ENCODE data around the gene ENO3.
A peak's percentile ranks its signal among the peaks of the same experiment; 100 is the strongest.

Gene ENO3

DNA sequence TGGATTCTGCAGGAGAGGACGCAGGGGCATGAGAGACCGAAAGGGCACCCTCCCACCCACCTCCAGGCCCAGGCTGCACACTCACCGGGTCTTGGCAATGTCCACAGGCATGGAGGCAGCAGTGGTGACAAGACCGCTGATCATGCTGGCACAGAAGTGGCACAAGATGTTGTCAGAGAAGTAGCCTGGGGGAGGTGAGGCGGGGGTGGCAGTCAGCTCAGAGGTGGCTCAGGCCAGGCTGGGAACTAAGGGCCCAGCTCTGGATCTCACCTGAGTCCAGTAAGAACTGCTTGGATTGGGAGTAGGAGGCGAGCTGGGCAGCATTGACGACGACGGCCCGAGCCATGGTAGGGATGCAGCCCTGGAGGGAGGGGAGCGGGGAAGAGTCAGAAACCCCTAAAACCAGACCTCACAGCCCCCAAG is 12.8 kb upstream of the ENO3 start:
- DNase-seq = no peak

GRCh38 chr17:4938688-4939545 is 12.0 kb upstream of the ENO3 start:
- no peak for DNase-seq

- DNase-seq = no peak
These were observed 11.4 kb upstream of the ENO3 start for GRCh38 chr17:4939546-4939795.

GRCh38 chr17:4939796-4940554 is 10.9 kb upstream of the ENO3 start, which contains the start of the genes RNF167 and SLC25A11:
TSS of gene RNF167 (plus strand) at chr17:4940268. CDS start at chr17:4940910, 642 bp downstream.
TSS of gene SLC25A11 (minus strand) at chr17:4940046. CDS start at chr17:4939910, 136 bp downstream.
- peak; percentile 93 to 99 for DNase-seq

- DNase-seq = no peak
These were observed 10.2 kb upstream of the ENO3 start for GRCh38 chr17:4940555-4941318.

- DNase-seq = no peak
These were observed 9.7 kb upstream of the ENO3 start for GRCh38 chr17:4941319-4941610.

GRCh38 chr17:4942760-4943508 is 8.0 kb upstream of the ENO3 start:
- no peak for DNase-seq

- DNase-seq = no peak
These were observed 6.8 kb upstream of the ENO3 start for GRCh38 chr17:4944163-4944553.

DNA sequence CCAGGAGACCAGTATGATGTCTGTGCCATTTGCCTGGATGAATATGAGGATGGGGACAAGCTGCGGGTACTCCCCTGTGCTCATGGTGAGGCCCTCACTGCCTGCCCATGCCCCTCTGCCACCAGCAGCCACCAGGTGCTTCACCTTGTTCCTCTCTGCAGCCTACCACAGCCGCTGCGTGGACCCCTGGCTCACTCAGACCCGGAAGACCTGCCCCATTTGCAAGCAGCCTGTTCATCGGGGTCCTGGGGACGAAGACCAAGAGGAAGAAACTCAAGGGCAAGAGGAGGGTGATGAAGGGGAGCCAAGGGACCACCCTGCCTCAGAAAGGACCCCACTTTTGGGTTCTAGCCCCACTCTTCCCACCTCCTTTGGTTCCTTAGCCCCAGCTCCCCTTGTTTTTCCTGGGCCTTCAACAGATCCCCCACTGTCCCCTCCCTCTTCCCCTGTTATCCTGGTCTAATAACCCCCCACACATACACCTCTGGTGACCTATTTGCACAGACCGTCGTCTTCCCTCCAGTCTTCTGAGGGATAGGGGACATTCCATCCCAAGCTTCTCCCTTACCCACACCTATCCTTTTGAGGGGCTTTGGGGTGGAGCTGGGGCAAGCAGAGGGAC is 6.3 kb upstream of the ENO3 start:
- no peak for DNase-seq

DNA sequence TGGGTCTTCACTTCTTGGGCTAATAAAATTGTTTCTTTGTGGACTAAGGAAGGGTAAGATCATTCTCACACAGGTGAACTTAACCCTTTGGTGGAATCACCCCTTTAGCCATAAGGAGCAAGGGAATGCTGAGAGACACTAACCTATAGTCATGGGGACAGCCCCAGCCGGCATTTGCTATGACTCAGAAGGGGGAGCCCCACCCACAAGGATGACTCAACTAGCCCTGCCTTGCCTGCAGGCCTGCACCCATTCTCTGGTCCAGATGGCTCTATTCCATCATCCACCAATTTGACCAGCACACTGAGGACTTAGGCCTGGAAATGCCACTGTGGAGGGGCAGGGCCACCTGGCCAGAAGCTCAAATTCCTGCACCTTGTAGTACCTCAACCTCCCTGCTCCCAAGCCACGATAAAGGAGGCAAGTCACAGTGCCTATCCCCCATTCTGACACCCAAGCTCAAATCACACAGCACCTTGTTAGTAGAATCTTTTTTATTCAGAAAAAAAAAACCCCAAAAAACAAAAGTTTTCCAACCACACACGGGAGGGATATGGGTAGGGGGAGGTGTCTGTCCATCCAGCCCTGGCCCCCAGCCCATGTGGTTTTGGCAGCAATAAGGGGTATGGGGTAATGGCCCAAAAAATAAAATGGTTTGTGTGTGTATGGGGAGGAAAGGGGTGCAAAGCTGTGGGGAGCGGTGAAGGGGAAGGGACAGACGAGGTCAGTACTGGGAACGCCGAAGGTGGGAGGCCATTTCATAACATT is 5.6 kb upstream of the ENO3 start:
- DNase-seq = no peak

DNA sequence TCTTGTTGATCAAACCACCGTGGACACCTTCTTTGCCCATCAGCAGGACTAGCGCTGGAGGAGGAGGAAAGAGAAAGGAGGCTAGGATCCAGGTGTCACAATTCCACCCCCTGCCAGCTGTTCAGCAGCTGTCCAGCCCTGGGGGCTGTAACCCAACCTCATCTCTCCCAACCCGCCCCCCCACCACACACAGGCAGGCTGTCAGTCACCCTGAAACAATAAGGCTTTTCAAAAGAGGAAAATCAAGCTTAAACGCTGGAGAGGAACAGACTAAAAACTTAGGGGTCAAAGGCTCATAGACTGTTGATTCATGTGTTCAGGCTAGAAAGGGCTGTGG is 5.0 kb upstream of the ENO3 start:
- no peak for DNase-seq

GRCh38 chr17:4946312-4946976 is 4.5 kb upstream of the ENO3 start:
- no peak for DNase-seq

- no peak for DNase-seq
These were observed 3.9 kb upstream of the ENO3 start for GRCh38 chr17:4947010-4947410.

GRCh38 chr17:4947411-4948165 is 3.3 kb upstream of the ENO3 start:
- no peak for DNase-seq

- peak; percentile 75 to 83 for DNase-seq
These were observed 2.6 kb upstream of the ENO3 start, which contains the start of gene PFN1 for GRCh38 chr17:4948166-4948930. TSS of gene PFN1 (minus strand) at chr17:4948530. CDS start at chr17:4948394, 136 bp downstream.

DNA sequence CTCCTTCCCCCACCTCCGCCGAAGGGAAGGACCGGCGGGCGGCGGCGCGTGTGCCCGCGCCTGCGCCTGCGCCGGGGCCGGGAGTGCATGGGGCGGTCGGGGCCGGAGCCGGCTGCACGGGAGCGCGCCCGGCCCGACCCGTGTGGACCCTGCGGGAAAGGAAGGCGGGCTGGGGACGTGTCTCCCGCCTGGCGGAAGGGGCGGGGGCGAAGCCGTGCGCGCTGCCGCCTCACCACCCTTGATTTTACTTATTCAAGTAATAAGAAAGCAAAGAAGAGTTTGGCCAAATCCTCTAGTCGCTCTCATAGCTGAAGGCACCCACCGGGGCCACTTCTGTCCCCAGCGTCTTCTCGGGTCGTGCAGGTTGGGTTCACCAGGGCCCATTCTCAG is 2.0 kb upstream of the ENO3 start:
- DNase-seq = peak; percentile 77 to 84

DNA sequence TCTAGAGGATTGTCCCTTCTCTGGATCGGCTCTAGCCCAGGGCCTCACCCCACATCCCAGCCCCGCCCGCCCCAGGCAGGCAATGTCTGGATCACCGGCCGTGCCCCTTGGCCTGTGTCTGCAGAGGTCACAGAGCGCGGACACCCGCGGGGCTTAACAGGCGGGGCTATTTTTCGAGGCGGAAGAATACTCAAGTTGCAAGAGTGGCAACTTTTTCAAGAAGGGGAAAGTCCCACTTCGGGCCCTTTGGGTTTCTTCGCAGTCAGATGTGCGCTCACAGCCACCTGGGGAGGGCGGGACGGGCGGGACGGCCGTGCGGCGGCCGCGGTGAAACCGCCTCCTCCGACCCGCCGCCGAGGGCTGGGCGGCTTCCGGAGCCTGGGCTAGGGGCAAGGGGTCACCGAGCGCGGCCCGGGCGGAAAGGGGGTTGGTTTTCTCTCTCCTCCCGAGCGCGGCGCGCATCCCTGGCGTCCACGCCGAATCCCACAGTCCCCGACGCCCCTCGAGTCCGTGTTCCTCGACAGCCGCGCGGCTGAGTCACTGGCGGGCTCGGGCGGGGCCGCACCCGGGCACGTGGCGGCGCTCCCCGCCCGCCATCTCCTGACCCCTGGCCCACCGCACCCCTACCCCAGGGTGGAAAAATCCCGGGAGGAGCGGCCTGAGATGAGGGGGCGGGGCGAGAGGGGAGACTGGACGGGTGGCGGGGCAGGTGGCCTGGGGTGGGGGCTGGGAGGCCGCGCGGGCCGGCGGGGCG is 1.4 kb upstream of the ENO3 start:
- peak; percentile 26 to 65 for DNase-seq

DNA sequence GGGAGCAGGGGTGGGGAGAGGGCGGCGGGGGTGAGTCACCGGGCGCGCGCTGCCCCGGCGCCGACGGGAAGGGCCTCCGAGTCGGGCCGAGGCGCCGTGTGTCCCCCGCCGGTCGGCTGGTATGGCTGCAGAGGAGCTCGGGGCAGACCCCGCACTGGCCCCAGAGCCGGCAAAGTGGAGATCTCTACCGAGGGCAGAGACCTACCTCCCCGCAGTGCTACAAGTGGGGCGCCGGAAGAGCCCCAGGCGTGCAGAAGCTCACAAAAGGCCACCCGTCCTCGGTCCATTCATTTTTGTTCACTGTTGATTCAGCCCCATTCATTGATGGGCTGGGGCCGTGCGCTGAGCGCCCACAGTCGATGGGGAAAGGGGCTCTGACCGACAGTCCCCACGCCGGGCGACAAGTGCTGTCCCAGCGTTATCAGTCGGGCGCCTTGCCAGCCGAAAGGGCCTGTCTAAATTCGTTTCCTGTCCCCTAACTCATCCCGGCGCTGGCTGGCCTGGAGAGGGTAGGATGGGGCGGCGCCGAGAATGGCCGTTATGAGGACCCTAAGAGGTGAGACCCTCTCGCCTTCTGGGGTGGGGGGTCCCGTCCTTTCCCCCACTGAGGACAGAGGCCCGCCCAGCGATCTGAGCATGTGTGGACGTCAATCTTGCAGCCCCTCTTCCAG is 709 bp upstream of the ENO3 start:
- no peak for DNase-seq
